Stimulated activated naive CD8-positive, alpha-beta T cell treated with anti-CD3 and anti-CD28 coated beads, Interleukin-15, Interleukin-2, amounts not matched to agents 100 ng/mL and 50 ng/mL, for 24 hours (primary cell): ENCODE results near the gene RPL29.
"Not testable (repeated sequence)": the region's sequence is repeated elsewhere in the genome, so short reads cannot be mapped to it uniquely, and the experiment has no call there.

Source experiments
- H3K27ac Mint-ChIP-seq: one replicate; pipeline ENCODE4 v1.8.0; 2021; ENCODE audit warnings: mild to moderate bottlenecking, mixed read lengths
- H3K27me3 Mint-ChIP-seq: one replicate; pipeline ENCODE4 v1.8.0; 2021; ENCODE audit warnings: mixed read lengths
- H3K36me3 Mint-ChIP-seq: one replicate; pipeline ENCODE4 v1.8.0; 2021; ENCODE audit warnings: low read depth, mixed read lengths
- H3K4me1 Mint-ChIP-seq: one replicate; pipeline ENCODE4 v1.8.0; 2021; ENCODE audit warnings: low read depth, mixed read lengths
- H3K4me3 Mint-ChIP-seq: one replicate; pipeline ENCODE4 v1.8.0; 2021; ENCODE audit warnings: mild to moderate bottlenecking, mixed read lengths
- H3K9me3 Mint-ChIP-seq: one replicate; pipeline ENCODE4 v1.8.0; 2021; ENCODE audit warnings: mixed read lengths

The RPL29 gene

GRCh38 chr3:51995346-51996163 lies at the start of gene RPL29:
Gene RPL29, minus strand, starts transcription at chr3:51995895. Its CDS starts 434 bp downstream, at chr3:51995461.
- H3K27me3 Mint-ChIP-seq = no peaks in the 10 kb centered on the region
- H3K27ac Mint-ChIP-seq = peak within 1 kb of the TSS; percentile 100
- peak within 1 kb of the TSS; percentile 99 for H3K4me3 Mint-ChIP-seq
- H3K36me3 Mint-ChIP-seq = peaks cover 46% of the 10 kb centered on the region
- peaks cover 38% of the 10 kb centered on the region for H3K4me1 Mint-ChIP-seq
- no peaks in the 10 kb centered on the region for H3K9me3 Mint-ChIP-seq

GRCh38 chr3:52044869-52045619 lies 49.3 kb upstream of the RPL29 start:
- H3K27ac Mint-ChIP-seq = no peak overlapping the region
- H3K27me3 Mint-ChIP-seq = no peaks in the 10 kb centered on the region
- H3K4me3 Mint-ChIP-seq = no peak overlapping the region
- H3K4me1 Mint-ChIP-seq = peaks cover 3% of the 10 kb centered on the region
- H3K9me3 Mint-ChIP-seq = no peaks in the 10 kb centered on the region
- H3K36me3 Mint-ChIP-seq = no peaks in the 10 kb centered on the region

GRCh38 chr3:52043750-52044149 lies 48.1 kb upstream of the RPL29 start:
- Mint-ChIP-seq H3K4me1 (no peaks in the 10 kb centered on the region), H3K4me3 (no peak overlapping the region), H3K27me3 (no peaks in the 10 kb centered on the region), H3K9me3 (no peaks in the 10 kb centered on the region), H3K27ac (no peak overlapping the region), H3K36me3 (no peaks in the 10 kb centered on the region)

GRCh38 chr3:52043039-52043438 lies 47.3 kb upstream of the RPL29 start:
- H3K27me3 Mint-ChIP-seq, H3K36me3 Mint-ChIP-seq, H3K27ac Mint-ChIP-seq, H3K4me3 Mint-ChIP-seq, H3K9me3 Mint-ChIP-seq, H3K4me1 Mint-ChIP-seq: not testable (repeated sequence)

GRCh38 chr3:52041118-52041731 lies 45.5 kb upstream of the RPL29 start:
- Mint-ChIP-seq H3K36me3 (no peaks in the 10 kb centered on the region), H3K4me3 (no peak overlapping the region)

GRCh38 chr3:52040600-52040999 lies 44.9 kb upstream of the RPL29 start:
- H3K4me3 Mint-ChIP-seq = no peak overlapping the region
- no peaks in the 10 kb centered on the region for H3K36me3 Mint-ChIP-seq
- H3K27me3 Mint-ChIP-seq = no peaks in the 10 kb centered on the region
- no peak overlapping the region for H3K27ac Mint-ChIP-seq
- H3K4me1 Mint-ChIP-seq = no peaks in the 10 kb centered on the region
- no peaks in the 10 kb centered on the region for H3K9me3 Mint-ChIP-seq

More at GRCh38 chr3:52041118-52041731, 45.5 kb upstream of the RPL29 start:
- H3K9me3 Mint-ChIP-seq = no peaks in the 10 kb centered on the region
- H3K27me3 Mint-ChIP-seq = no peaks in the 10 kb centered on the region
- H3K27ac Mint-ChIP-seq = no peak overlapping the region
- H3K4me1 Mint-ChIP-seq = no peaks in the 10 kb centered on the region

GRCh38 chr3:52039846-52040245 lies 44.2 kb upstream of the RPL29 start:
- H3K4me3 Mint-ChIP-seq = no peak overlapping the region
- H3K27me3 Mint-ChIP-seq = no peaks in the 10 kb centered on the region
- H3K9me3 Mint-ChIP-seq = no peaks in the 10 kb centered on the region
- no peak overlapping the region for H3K27ac Mint-ChIP-seq
- H3K4me1 Mint-ChIP-seq = no peaks in the 10 kb centered on the region
- H3K36me3 Mint-ChIP-seq = no peaks in the 10 kb centered on the region

GRCh38 chr3:52039426-52039825 lies 43.7 kb upstream of the RPL29 start:
- no peaks in the 10 kb centered on the region for H3K9me3 Mint-ChIP-seq
- no peak overlapping the region for H3K27ac Mint-ChIP-seq
- H3K36me3 Mint-ChIP-seq = no peaks in the 10 kb centered on the region
- H3K4me1 Mint-ChIP-seq = no peaks in the 10 kb centered on the region
- no peaks in the 10 kb centered on the region for H3K27me3 Mint-ChIP-seq
- no peak overlapping the region for H3K4me3 Mint-ChIP-seq

- Mint-ChIP-seq H3K9me3 (no peaks in the 10 kb centered on the region), H3K4me3 (no peak overlapping the region), H3K4me1 (no peaks in the 10 kb centered on the region), H3K27me3 (no peaks in the 10 kb centered on the region), H3K27ac (no peak overlapping the region), H3K36me3 (no peaks in the 10 kb centered on the region)
Observed at GRCh38 chr3:52038227-52038626, 42.5 kb upstream of the RPL29 start.

- H3K9me3 Mint-ChIP-seq = no peaks in the 10 kb centered on the region
- no peaks in the 10 kb centered on the region for H3K27me3 Mint-ChIP-seq
- no peaks in the 10 kb centered on the region for H3K4me1 Mint-ChIP-seq
- H3K4me3 Mint-ChIP-seq = no peak overlapping the region
- no peaks in the 10 kb centered on the region for H3K36me3 Mint-ChIP-seq
- no peak overlapping the region for H3K27ac Mint-ChIP-seq
Observed at GRCh38 chr3:52037291-52037690, 41.6 kb upstream of the RPL29 start.

- no peak overlapping the region for H3K4me3 Mint-ChIP-seq
Observed at GRCh38 chr3:52036829-52037228, 41.1 kb upstream of the RPL29 start.

GRCh38 chr3:52036222-52036694 lies 40.6 kb upstream of the RPL29 start:
- no peak overlapping the region for H3K27ac Mint-ChIP-seq
- no peaks in the 10 kb centered on the region for H3K4me1 Mint-ChIP-seq
- no peaks in the 10 kb centered on the region for H3K36me3 Mint-ChIP-seq
- no peaks in the 10 kb centered on the region for H3K27me3 Mint-ChIP-seq
- H3K9me3 Mint-ChIP-seq = no peaks in the 10 kb centered on the region
- H3K4me3 Mint-ChIP-seq = no peak overlapping the region

More at GRCh38 chr3:52036829-52037228, 41.1 kb upstream of the RPL29 start:
- Mint-ChIP-seq H3K36me3 (no peaks in the 10 kb centered on the region), H3K4me1 (no peaks in the 10 kb centered on the region), H3K27me3 (no peaks in the 10 kb centered on the region), H3K27ac (no peak overlapping the region), H3K9me3 (no peaks in the 10 kb centered on the region)

GRCh38 chr3:52034651-52035050 lies 39.0 kb upstream of the RPL29 start:
- no peaks in the 10 kb centered on the region for H3K36me3 Mint-ChIP-seq
- H3K9me3 Mint-ChIP-seq = no peaks in the 10 kb centered on the region
- H3K4me1 Mint-ChIP-seq = no peaks in the 10 kb centered on the region
- H3K27me3 Mint-ChIP-seq = no peaks in the 10 kb centered on the region
- H3K4me3 Mint-ChIP-seq = no peak overlapping the region
- H3K27ac Mint-ChIP-seq = no peak overlapping the region

- Mint-ChIP-seq H3K27ac (no peak overlapping the region), H3K36me3 (no peaks in the 10 kb centered on the region), H3K27me3 (no peaks in the 10 kb centered on the region), H3K9me3 (no peaks in the 10 kb centered on the region), H3K4me3 (no peak overlapping the region), H3K4me1 (no peaks in the 10 kb centered on the region)
Observed at GRCh38 chr3:52034212-52034611, 38.5 kb upstream of the RPL29 start.

GRCh38 chr3:52033748-52034147 lies 38.1 kb upstream of the RPL29 start:
- not testable (repeated sequence) for H3K4me1 Mint-ChIP-seq, H3K36me3 Mint-ChIP-seq, H3K9me3 Mint-ChIP-seq, H3K27me3 Mint-ChIP-seq, H3K4me3 Mint-ChIP-seq, H3K27ac Mint-ChIP-seq
